ENCODE results near the gene GPAM.

The GPAM gene

GRCh38 chr10:112218960-112219359 is 35.4 kb upstream of the GPAM start:
- Histone ChIP-seq H3K4me3 (replicated peaks; ENCODE audit: low read depth, low read length) (no peak overlapping the region), H3K36me3 (ENCODE audit: control insufficient read depth, insufficient read depth, low read length) (no peaks in the 10 kb centered on the region), H3K27me3 (replicated peaks; ENCODE audit: control insufficient read depth, insufficient read depth, low read length) (no peaks in the 10 kb centered on the region)
- no peak for DNase-seq (ENCODE audit: extremely low read depth, insufficient read length)
- no peak for TF ChIP-seq CTCF (IDR thresholded peaks at IDR 0.05; ENCODE audit: insufficient read depth, low read length, poor library complexity, severe bottlenecking)

GRCh38 chr10:112218036-112218390 is 34.4 kb upstream of the GPAM start:
- no peaks in the 10 kb centered on the region for H3K27me3 ChIP-seq (replicated peaks; ENCODE audit: control insufficient read depth, insufficient read depth, low read length)
- H3K36me3 ChIP-seq (ENCODE audit: control insufficient read depth, insufficient read depth, low read length), result no peaks in the 10 kb centered on the region
- no peak for TF ChIP-seq CTCF (IDR thresholded peaks at IDR 0.05; ENCODE audit: insufficient read depth, low read length, poor library complexity, severe bottlenecking)
- no peak for DNase-seq (ENCODE audit: extremely low read depth, insufficient read length)
- no peak overlapping the region for H3K4me3 ChIP-seq (replicated peaks; ENCODE audit: low read depth, low read length)

- H3K36me3 ChIP-seq (ENCODE audit: control insufficient read depth, insufficient read depth, low read length), result no peaks in the 10 kb centered on the region
- TF ChIP-seq CTCF (IDR thresholded peaks at IDR 0.05; ENCODE audit: insufficient read depth, low read length, poor library complexity, severe bottlenecking), result no peak
- no peak overlapping the region for H3K4me3 ChIP-seq (replicated peaks; ENCODE audit: low read depth, low read length)
- no peaks in the 10 kb centered on the region for H3K27me3 ChIP-seq (replicated peaks; ENCODE audit: control insufficient read depth, insufficient read depth, low read length)
- DNase-seq (ENCODE audit: extremely low read depth, insufficient read length), result no peak
Measured at GRCh38 chr10:112217386-112218035, 33.9 kb upstream of the GPAM start.

GRCh38 chr10:112216966-112217365 is 33.4 kb upstream of the GPAM start:
- H3K36me3 ChIP-seq (ENCODE audit: control insufficient read depth, insufficient read depth, low read length), result no peaks in the 10 kb centered on the region
- TF ChIP-seq CTCF (IDR thresholded peaks at IDR 0.05; ENCODE audit: insufficient read depth, low read length, poor library complexity, severe bottlenecking), result no peak

GRCh38 chr10:112216151-112216550 is 32.6 kb upstream of the GPAM start:
- TF ChIP-seq CTCF (IDR thresholded peaks at IDR 0.05; ENCODE audit: insufficient read depth, low read length, poor library complexity, severe bottlenecking), result no peak
- Histone ChIP-seq H3K27me3 (replicated peaks; ENCODE audit: control insufficient read depth, insufficient read depth, low read length) (no peaks in the 10 kb centered on the region), H3K4me3 (replicated peaks; ENCODE audit: low read depth, low read length) (no peak overlapping the region), H3K36me3 (ENCODE audit: control insufficient read depth, insufficient read depth, low read length) (no peaks in the 10 kb centered on the region)
- DNase-seq (ENCODE audit: extremely low read depth, insufficient read length), result no peak

More at GRCh38 chr10:112216966-112217365, 33.4 kb upstream of the GPAM start:
- DNase-seq (ENCODE audit: extremely low read depth, insufficient read length), result no peak
- H3K27me3 ChIP-seq (replicated peaks; ENCODE audit: control insufficient read depth, insufficient read depth, low read length), result no peaks in the 10 kb centered on the region
- no peak overlapping the region for H3K4me3 ChIP-seq (replicated peaks; ENCODE audit: low read depth, low read length)

- no peak overlapping the region for H3K4me3 ChIP-seq (replicated peaks; ENCODE audit: low read depth, low read length)
Measured at GRCh38 chr10:112215342-112215774, 31.8 kb upstream of the GPAM start.

More at GRCh38 chr10:112215342-112215774, 31.8 kb upstream of the GPAM start:
- Histone ChIP-seq H3K36me3 (ENCODE audit: control insufficient read depth, insufficient read depth, low read length) (no peaks in the 10 kb centered on the region), H3K27me3 (replicated peaks; ENCODE audit: control insufficient read depth, insufficient read depth, low read length) (no peaks in the 10 kb centered on the region)
- DNase-seq (ENCODE audit: extremely low read depth, insufficient read length), result no peak
- no peak for TF ChIP-seq CTCF (IDR thresholded peaks at IDR 0.05; ENCODE audit: insufficient read depth, low read length, poor library complexity, severe bottlenecking)

Measured in GM06990 (cell line).